GM12872 (cell line): ENCODE measurements around the gene CCDC85C.

ENCODE experiments used
- CTCF ChIP-seq: IDR thresholded peaks from 3 replicates; pipeline ENCODE4 v1.5.1; 2011; ENCODE audit warnings: low read depth, mild to moderate bottlenecking, low read length, moderate library complexity; ENCODE audit not compliant: insufficient read depth

Gene CCDC85C

GRCh38 chr14:99476864-99477263, 127.1 kb downstream of the CCDC85C start:
- no peak for TF ChIP-seq CTCF

GRCh38 chr14:99475660-99476059, 128.3 kb downstream of the CCDC85C start:
- no peak for TF ChIP-seq CTCF

GRCh38 chr14:99475179-99475578, 128.8 kb downstream of the CCDC85C start:
- no peak for TF ChIP-seq CTCF

- TF ChIP-seq CTCF = no peak
Observed at GRCh38 chr14:99473458-99473857, 130.5 kb downstream of the CCDC85C start.

- no peak for TF ChIP-seq CTCF
Observed at GRCh38 chr14:99472937-99473336, 131.1 kb downstream of the CCDC85C start.

GRCh38 chr14:99471731-99472130, 132.3 kb downstream of the CCDC85C start:
- TF ChIP-seq CTCF = no peak

GRCh38 chr14:99468836-99469592, 135.0 kb downstream of the CCDC85C start:
- no peak for TF ChIP-seq CTCF
